MM.1S (cell line): ENCODE results near the gene EPHA6.

Source experiments
- DNase-seq: peaks from one replicate; pipeline ENCODE4 v3.0.0-alpha.2; 2015
- H2AFZ ChIP-seq: fragments of 300-600 bp; sonication (generic); 2 replicates; pipeline ENCODE4 v1.6.0; 2016; ENCODE audit warnings: antibody characterized with exemption, low read length
- H3F3A ChIP-seq: fragments of 300-600 bp; sonication (generic); 2 replicates; pipeline ENCODE4 v1.6.1; 2016; ENCODE audit warnings: mild to moderate bottlenecking, antibody characterized with exemption, low read length, moderate library complexity, mixed read lengths; ENCODE audit not compliant: insufficient read depth
- H3K27ac ChIP-seq: fragments of 300-600 bp; sonication (generic); 2 replicates; pipeline ENCODE4 v1.5.1; 2016; ENCODE audit warnings: mild to moderate bottlenecking, low read length
- H3K27me3 ChIP-seq: fragments of 300-600 bp; sonication (generic); replicated peaks from 2 replicates; pipeline ENCODE4 v1.6.0; 2016; ENCODE audit warnings: low read length; ENCODE audit not compliant: insufficient read depth
- H3K36me3 ChIP-seq: fragments of 300-600 bp; sonication (generic); replicated peaks from 2 replicates; pipeline ENCODE4 v1.6.1; 2016; ENCODE audit warnings: mild to moderate bottlenecking, low read length, mixed read lengths; ENCODE audit not compliant: insufficient read depth
- H3K4me1 ChIP-seq: fragments of 300-600 bp; sonication (generic); 2 replicates; pipeline ENCODE4 v1.6.1; 2016; ENCODE audit warnings: low read length, mixed read lengths
- H3K4me2 ChIP-seq: fragments of 300-600 bp; sonication (generic); 2 replicates; pipeline ENCODE4 v1.6.0; 2016; ENCODE audit warnings: low read depth, low read length
- H3K4me3 ChIP-seq: fragments of 300-600 bp; sonication (generic); 2 replicates; pipeline ENCODE4 v1.5.1; 2016; ENCODE audit warnings: low read length, mixed read lengths
- H3K79me2 ChIP-seq: fragments of 300-600 bp; sonication (generic); 2 replicates; pipeline ENCODE4 v1.6.1; 2016; ENCODE audit warnings: mixed run types, low read length, mixed read lengths
- H3K9ac ChIP-seq: fragments of 300-600 bp; sonication (generic); 2 replicates; pipeline ENCODE4 v1.6.1; 2016; ENCODE audit warnings: low read length, mixed read lengths
- H3K9me2 ChIP-seq: fragments of 300-600 bp; sonication (generic); replicated peaks from 2 replicates; pipeline ENCODE4 v1.6.1; 2016; ENCODE audit warnings: mild to moderate bottlenecking, low read length, mixed read lengths; ENCODE audit not compliant: insufficient read depth
- H3K9me3 ChIP-seq: fragments of 300-600 bp; sonication (generic); replicated peaks from 2 replicates; pipeline ENCODE4 v1.6.1; 2016; ENCODE audit warnings: mild to moderate bottlenecking, low read length, mixed read lengths; ENCODE audit not compliant: insufficient read depth
- H4K20me1 ChIP-seq: fragments of 300-600 bp; sonication (generic); 2 replicates; pipeline ENCODE4 v1.6.1; 2016; ENCODE audit warnings: mild to moderate bottlenecking, low read length, moderate library complexity, mixed read lengths; ENCODE audit not compliant: insufficient read depth
- EZH2 ChIP-seq: fragments of 300-600 bp; sonication (generic); optimal IDR thresholded peaks from 2 replicates; pipeline ENCODE3; 2017; ENCODE audit warnings: low read depth, mild to moderate bottlenecking, antibody characterized with exemption, low read length, mixed read lengths
- EZH2phosphoT487 ChIP-seq: fragments of 300-600 bp; sonication (generic); IDR thresholded peaks from 2 replicates; pipeline ENCODE4 v1.6.1; 2018; ENCODE audit warnings: antibody characterized with exemption, low read length
- TF ChIP-seq, protein P1 (sequence below): fragments of 300-600 bp; sonication (generic); IDR thresholded peaks from 2 replicates; pipeline ENCODE4 v1.5.1; 2016; ENCODE audit warnings: antibody characterized with exemption, low read length, mixed read lengths

Gene EPHA6

DNA sequence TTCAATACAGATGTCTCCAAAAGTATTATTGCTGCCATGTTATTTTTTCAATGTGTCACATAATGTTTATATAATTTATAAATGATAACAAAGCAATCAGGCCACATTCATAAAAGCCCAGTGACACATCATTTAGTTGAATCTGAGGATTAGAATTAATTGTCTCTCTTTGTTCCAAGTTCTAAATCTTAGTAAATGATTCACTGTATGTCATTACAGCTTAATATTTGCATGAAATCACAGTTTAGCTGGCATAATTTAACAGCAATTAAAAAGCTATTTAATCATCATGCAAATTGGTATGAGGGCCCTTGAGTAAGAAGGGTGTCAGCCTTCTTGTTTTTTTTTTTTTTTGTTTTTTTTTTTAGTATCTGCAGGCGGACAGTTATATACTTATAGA is 427.0 kb downstream of the EPHA6 start:
- Histone ChIP-seq H3K9me3 (no peaks in the 10 kb centered on the region), H3K4me2 (no peak overlapping the region), H4K20me1 (no peaks in the 10 kb centered on the region), H3K27me3 (no peaks in the 10 kb centered on the region), H3K9ac (no peak overlapping the region), H3K79me2 (no peaks in the 10 kb centered on the region), H3F3A (no peaks in the 10 kb centered on the region), H3K4me3 (no peak overlapping the region), H3K36me3 (no peaks in the 10 kb centered on the region), H3K27ac (no peak overlapping the region), H2AFZ (no peak overlapping the region), H3K9me2 (no peaks in the 10 kb centered on the region), H3K4me1 (no peaks in the 10 kb centered on the region)
- DNase-seq: no peak
- TF ChIP-seq EZH2 (no peak), EZH2phosphoT487 (no peak)
- TF ChIP-seq, protein P1, sequence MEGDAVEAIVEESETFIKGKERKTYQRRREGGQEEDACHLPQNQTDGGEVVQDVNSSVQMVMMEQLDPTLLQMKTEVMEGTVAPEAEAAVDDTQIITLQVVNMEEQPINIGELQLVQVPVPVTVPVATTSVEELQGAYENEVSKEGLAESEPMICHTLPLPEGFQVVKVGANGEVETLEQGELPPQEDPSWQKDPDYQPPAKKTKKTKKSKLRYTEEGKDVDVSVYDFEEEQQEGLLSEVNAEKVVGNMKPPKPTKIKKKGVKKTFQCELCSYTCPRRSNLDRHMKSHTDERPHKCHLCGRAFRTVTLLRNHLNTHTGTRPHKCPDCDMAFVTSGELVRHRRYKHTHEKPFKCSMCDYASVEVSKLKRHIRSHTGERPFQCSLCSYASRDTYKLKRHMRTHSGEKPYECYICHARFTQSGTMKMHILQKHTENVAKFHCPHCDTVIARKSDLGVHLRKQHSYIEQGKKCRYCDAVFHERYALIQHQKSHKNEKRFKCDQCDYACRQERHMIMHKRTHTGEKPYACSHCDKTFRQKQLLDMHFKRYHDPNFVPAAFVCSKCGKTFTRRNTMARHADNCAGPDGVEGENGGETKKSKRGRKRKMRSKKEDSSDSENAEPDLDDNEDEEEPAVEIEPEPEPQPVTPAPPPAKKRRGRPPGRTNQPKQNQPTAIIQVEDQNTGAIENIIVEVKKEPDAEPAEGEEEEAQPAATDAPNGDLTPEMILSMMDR: no peak

DNA sequence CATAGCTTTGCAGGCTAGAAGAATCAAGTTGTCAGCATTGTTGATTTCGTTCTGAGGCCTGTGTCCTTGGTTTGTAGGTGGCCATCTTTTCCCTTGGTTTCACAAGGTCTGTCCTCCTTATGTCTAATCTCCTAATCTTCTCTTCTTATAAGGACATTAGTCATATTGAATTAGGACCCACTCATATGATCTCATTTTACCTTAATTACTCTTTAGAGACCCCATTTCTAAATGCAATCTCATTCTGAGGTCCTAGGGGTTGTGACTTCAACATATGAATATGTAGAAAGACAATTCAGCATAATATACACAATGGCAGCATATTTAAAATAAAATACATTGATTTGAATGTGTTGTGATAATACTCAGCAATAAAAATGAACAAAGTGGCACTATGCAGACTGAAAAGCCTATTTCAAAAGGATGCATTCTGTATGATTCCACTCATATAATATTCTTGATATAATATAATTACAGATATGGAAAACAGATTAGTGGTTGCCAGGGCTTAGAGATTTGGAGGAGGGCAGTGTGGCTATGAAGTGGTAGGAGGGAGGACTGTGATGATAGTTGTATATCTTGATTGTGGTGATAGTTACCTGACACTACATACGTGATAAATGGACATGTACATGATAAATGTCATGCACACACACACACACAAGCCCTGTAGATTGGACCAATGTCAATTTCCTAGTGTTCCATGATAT is 431.0 kb downstream of the EPHA6 start:
- Histone ChIP-seq H3K4me1 (no peaks in the 10 kb centered on the region), H3K9me3 (no peaks in the 10 kb centered on the region), H3K9ac (no peak overlapping the region), H3K27me3 (no peaks in the 10 kb centered on the region), H3K9me2 (no peaks in the 10 kb centered on the region), H3K36me3 (no peaks in the 10 kb centered on the region), H3K27ac (no peak overlapping the region), H4K20me1 (no peaks in the 10 kb centered on the region), H3K4me2 (no peak overlapping the region), H3K4me3 (no peak overlapping the region), H3F3A (no peaks in the 10 kb centered on the region), H2AFZ (no peak overlapping the region), H3K79me2 (no peaks in the 10 kb centered on the region)
- TF ChIP-seq EZH2: no peak
- TF ChIP-seq EZH2phosphoT487: no peak
- TF ChIP-seq, protein P1: no peak
- no peak for DNase-seq

DNA sequence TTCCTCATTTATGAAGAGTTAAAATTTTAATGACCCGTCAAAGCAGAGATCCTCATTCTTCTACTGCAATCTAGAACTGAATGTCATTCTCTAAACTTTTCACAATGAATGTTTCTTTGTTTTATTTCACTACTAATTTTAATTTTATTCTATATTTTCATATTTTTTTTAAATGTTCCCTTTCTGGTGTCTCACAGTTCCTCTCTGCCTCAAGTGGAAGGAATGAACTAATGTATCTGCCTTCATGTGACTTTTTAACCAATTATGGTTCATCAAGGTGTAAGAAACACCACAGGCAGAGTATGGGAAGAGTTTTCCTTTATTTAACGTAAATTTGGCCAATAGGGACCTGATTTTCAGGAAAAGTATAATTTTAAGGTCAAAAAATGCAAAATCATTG is 441.7 kb downstream of the EPHA6 start:
- Histone ChIP-seq H3K4me1 (no peaks in the 10 kb centered on the region), H3K27me3 (no peaks in the 10 kb centered on the region), H3K27ac (no peak overlapping the region), H3K36me3 (no peaks in the 10 kb centered on the region), H3K4me3 (no peak overlapping the region), H3K79me2 (no peaks in the 10 kb centered on the region), H2AFZ (no peak overlapping the region), H3K9ac (no peak overlapping the region), H3K9me2 (no peaks in the 10 kb centered on the region), H3K9me3 (no peaks in the 10 kb centered on the region), H4K20me1 (no peaks in the 10 kb centered on the region), H3F3A (no peaks in the 10 kb centered on the region), H3K4me2 (no peak overlapping the region)
- no peak for DNase-seq
- TF ChIP-seq EZH2phosphoT487 (no peak), EZH2 (no peak)
- TF ChIP-seq, protein P1: no peak
